Activated CD8-positive, alpha-beta memory T cell treated with anti-CD3 and anti-CD28 coated beads, Interleukin-2, amount 50 U/mL, for 1 hour (primary cell): ENCODE results near the gene TBC1D2B.

Experiments used
- DNase-seq: peaks from one replicate; pipeline ENCODE4 v3.0.0-alpha.2; 2020; ENCODE audit errors: extremely low read depth

Gene TBC1D2B

GRCh38 chr15:78034495-78035191 lies 42.9 kb downstream of the TBC1D2B start:
- DNase-seq, result peak; percentile 67

DNA sequence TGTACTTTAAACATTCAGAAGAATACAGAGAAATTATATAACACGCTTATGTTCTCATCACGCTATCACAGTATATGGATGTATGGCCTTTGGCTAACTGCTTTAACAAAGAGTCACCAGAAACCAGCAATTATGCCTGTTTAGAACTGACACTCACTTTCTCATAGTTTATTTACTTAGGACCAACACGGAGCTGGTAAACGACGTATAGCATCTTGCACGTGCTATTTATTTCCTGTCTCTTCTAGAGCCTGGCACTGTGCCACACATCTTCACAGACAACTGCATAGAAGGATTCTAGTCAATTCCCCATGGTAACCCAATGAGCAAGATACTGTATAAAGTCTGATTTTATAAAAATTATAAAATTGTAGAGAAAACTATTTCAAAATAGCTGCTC lies 43.6 kb downstream of the TBC1D2B start:
- DNase-seq, result peak; percentile 55

DNA sequence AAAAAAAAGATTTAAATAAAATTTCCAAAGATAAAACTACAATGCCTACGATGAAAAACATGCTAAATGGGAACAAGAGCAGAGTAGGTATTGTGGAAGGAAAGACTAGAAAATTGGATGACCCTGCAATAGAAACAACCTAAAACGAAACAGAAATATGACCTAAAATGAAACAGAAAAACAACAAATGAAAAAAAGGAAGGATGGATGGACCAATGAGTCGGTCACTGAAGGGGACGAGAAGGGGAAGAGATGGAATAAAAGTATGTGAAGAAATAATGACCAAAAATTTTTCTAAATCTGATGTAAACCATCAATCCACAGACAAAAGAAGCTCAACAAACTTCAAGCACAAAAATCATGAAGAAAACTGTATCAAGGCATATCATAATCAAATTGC lies 44.8 kb downstream of the TBC1D2B start:
- no peak for DNase-seq

- no peak for DNase-seq
Observed at GRCh38 chr15:78024883-78025282, 52.6 kb downstream of the TBC1D2B start.

DNA sequence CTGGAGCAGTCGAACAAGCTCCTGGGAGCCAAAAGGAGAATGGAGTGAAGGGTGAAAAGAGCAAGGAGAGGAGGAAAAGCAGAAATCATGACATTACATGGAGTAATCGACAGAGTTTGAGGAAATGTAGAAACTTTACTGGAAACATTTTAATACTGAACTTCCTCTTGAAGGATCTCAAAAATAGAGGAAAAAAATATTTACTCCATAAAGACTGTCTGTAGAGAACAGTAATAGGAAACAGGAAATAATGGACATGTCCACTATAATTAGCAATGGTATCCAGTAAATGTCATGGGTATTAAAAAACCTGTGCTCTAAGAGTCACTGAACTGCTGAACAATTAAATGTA lies 53.0 kb downstream of the TBC1D2B start:
- no peak for DNase-seq

- DNase-seq, result no peak
Observed at GRCh38 chr15:78023865-78024518, 53.5 kb downstream of the TBC1D2B start.

DNA sequence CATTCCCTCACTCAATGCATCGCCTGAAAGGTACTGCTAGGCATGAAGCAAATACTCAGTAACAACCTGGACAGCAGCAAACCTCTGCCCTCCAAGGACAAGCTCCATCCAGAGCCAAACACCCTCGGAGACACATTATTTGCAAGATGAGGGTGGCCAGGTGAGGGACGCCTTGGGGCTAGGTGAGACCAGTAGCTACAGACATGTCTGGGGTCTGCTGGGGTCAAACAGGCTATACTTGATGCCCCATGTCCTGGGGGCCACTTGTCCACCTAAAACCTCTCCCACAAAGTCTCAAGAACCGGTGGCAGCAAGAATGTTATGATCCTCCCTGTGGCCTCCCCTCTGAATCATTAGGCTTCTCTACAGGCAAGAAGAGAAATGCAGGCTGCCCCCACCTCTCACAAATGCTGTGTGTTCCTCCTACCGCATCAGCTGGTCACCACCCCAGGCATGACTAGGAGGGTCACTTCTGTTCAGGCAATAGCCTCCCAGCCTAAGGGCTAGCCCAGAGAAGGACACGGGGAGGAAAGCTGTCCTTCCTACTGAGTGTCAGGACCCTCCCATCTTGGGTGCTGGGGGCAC lies 54.3 kb downstream of the TBC1D2B start:
- DNase-seq, result no peak

GRCh38 chr15:78021761-78022160 lies 55.8 kb downstream of the TBC1D2B start:
- no peak for DNase-seq

- DNase-seq, result no peak
Observed at GRCh38 chr15:78020007-78020406, 57.5 kb downstream of the TBC1D2B start.

DNA sequence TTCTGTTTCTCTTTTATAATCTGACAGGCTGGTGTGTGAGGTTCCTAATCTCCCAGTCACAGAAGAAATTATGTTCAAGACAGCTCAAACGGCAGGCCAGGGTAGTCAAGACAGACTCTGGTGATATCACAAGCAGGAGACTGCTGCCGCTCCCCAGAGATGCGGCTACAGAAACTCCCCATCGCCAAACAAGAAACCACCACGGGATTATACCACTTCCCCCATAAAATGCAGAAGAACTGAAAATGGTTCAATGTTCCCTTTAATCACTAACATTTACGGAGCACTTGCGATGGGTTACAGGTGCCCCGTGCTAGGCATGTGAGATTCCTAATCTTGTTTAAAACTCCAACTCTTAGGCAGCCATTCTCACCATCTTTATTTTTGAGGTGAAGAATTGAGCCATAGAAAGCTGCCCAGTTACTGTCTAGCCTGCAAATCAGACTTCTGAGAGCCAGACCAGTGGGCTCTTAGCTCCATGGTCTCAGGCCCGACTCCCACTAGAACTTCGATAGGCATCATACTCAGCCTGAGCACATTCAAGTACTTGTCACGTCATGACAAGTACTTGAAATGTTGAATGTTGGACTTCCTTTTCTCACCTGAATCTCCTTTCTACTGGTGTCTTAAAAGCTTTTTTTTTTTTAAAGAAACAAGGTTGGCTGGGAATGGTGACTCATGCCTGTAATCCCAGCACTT lies 58.4 kb downstream of the TBC1D2B start:
- no peak for DNase-seq

DNA sequence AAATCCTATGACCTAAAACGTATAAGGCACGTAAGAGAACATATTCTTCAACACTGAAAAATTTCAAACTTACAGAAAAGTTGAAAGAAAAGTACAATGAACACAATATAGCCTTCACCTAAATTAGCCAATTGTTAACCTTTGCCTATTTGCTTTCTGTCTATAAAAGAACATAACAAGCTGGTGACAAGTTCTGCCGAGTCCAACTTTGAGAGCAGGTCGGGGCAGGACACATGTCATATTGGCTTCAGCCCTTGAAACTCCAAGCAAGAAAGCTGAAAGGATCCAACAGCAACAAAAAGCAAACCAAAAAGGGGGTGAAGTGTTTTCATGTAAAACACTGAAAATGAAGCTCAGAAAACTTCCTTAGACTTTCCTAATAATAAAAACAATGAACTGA lies 59.1 kb downstream of the TBC1D2B start:
- no peak for DNase-seq

DNA sequence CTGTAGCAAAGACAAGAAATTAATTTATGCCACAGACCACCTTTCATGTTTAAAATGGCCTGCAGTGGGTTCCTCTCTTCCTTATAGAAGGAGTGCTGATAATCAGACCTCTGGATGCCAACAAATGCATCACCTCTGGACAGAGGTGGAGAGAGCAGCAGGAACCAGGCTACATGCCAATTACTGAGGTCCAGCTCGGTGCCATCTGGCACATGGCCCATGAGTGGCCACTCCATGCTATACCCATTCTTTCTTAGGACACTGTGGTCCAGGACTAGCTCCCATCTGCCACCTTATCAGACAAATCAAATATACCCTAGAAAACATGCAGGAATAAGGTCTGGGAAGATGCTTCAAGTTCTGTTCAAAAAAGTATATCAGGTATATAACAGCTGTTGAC lies 60.7 kb downstream of the TBC1D2B start:
- no peak for DNase-seq

DNA sequence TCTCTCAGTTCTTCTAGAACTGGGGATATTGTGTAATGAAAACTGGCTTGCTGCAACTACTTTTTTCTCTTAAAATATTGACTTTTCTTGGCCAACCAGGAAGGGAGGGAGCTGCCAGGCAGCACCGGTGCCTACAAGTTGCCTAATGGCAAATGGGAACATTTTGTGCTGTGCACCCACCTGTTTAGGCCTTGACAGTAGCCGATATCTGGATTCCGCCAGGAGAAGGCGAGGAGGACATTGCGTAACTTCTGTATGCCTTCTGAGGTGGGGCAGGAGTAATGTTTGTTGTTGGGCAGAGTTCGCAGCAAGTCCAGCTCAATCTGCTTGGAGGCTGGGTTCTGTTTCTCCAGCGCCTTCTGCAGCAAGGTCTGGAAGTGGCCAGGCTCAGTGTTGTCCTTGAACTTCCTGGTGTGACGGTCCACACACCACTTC lies 64.9 kb downstream of the TBC1D2B start:
- DNase-seq, result no peak

GRCh38 chr15:78010067-78010466 lies 67.4 kb downstream of the TBC1D2B start:
- DNase-seq, result no peak

GRCh38 chr15:78007964-78008886 lies 69.3 kb downstream of the TBC1D2B start:
- DNase-seq, result no peak

DNA sequence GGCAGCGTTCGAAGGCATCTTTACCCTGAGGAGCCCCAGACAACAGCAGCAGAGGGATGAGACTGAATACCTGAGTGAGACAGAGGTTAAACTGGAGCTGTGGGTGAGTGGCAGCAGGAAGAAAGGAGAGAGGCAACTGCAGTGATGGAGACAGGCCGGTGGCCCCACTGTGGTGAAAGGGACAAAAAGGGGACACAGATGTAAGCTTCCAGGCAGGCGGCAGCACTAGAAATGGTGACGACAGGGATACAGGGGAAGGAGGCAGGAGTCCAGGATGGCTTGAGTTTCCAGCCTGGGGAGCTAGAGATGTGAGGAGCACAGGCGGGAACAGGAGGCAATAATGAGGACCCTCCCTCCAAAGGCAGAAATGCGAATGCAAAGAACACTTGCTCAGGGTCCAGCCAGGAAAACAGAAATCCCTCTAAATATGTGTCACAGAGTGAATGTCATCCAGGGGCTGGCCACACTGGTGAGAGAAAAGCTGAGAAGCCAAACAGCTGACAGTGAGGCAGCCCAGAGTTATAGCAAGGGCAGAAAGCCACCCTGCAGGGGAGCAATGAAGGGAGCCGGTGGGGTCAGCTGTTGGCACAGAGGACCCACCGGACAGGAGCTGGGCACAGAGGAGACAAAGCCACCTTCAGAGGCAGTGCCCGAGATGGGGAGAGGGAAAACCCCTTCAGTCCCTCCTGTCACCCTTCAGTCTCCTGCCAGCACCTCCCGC lies 70.1 kb downstream of the TBC1D2B start:
- DNase-seq, result no peak

DNA sequence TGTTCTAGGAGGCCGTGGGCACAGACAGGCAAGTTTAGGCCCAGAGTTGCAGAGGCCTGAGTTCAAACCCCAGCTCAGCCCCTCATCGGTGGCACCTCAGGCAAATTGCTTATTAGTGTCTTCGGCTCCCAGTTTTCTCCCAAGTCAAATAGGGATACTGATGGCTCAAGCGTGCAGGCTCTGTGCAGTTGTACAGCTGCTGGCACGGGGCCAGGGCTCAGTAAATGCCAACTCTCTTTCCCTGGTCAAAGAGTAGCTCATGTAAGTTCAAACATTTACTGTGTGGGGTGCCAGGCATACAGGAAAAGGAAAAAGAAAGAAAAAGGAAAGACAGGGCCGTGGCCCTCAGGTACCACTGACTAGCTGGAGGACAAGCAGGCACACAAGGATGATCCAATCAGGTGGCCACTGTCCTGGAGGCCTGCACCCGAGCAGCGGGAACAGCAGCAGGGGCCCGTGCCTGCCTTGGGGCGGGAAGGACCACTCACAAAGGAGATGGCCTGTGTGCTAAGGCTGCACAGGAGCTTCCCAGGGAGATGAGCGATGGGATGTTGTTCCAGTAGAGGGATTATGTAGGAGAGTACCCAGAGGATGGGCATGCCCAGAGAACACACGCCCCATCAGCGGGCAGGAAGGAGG lies 70.8 kb downstream of the TBC1D2B start:
- DNase-seq, result no peak

DNA sequence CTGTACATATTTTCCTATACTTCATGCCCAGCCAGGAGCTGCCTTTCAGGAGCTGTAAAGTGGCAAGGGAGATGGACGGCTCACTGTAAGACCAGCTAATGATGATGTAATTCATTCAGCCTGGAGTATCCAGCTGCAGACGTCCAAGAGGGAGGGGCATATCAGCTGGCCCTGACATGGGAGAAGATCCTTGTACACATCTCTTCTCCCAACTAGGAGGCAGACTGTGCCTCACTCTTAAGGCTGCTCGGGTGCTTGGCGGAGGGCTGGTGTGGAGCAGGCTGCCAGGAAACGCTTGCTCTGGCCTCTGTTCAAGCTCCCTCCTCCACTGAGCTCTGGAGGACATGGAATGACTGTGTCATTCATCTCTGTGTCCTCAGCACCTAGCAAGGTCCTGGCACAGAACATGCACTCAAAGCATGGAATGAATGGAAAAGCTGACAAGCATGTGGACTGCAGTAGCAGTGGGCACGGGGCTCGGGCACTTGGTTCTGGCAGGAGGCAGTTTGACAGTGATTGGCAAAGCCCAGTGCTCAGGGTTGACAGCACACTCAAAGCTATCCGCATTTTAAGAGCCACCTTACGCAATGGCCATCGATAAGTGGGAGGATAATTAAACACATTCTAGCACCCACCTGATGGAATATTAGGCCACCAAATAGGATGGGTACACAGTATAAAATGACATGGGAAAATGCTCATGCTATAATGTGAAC lies 72.4 kb downstream of the TBC1D2B start:
- DNase-seq, result no peak

DNA sequence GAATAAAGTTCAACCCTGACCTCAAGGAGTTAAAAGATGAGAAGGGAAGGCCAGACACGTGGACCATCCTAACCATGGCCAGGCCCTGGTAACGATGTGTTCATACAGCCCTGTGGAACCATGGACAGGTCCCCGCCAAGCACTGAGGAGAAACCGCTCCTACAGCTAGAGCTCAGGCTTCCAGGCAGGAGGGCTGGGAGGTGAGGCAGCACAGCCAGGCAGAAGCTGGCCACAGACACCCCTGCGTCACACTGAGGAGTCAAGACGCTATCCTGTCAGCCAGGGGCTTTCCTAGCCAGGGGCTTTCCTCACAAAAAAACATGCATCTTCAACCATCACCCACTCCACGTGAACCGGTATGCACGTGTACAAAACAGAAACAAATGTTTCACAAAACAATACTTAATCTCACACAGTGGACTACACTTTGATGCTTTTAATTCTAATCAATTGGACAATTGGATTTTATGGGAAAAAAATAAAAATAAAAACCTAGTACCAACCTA lies 73.2 kb downstream of the TBC1D2B start:
- no peak for DNase-seq
